Caco-2 (cell line): Measurements from ENCODE around the gene CGA. TPM values are rescaled to one million over a fixed set of nuclear protein-coding genes. Genes with fewer than 3 reads are reported as not detected.

ENCODE experiments used
- BruUV-seq: library from RNA; stranded (reverse); fragments of 400-500 nt; replicated peaks from 2 replicates; lab custom pipeline; 2021; lab: Mats Ljungman, UMichigan
- CTCF ChIA-PET: fragments of 300-600 bp; sonication (Branson Sonifier 250); formaldehyde crosslinking; loops from one replicate; lab custom pipeline; 2022; ENCODE audit warnings: antibody characterized with exemption; lab: Charles Lee
- POLR2A ChIA-PET: fragments of 300-600 bp; sonication (Branson Sonifier 250); formaldehyde crosslinking; loops from one replicate; lab custom pipeline; 2022; ENCODE audit warnings: antibody characterized with exemption; lab: Charles Lee
- DNase-seq, 2 experiments: peaks; one replicate each; pipeline versions ENCODE4 v3.0.0 to v3.0.0-alpha.2; 2020 to 2022
- H3K27me3 ChIP-seq: replicated peaks from 2 replicates; pipeline ENCODE4 v1.6.0; 2011; ENCODE audit warnings: low read length; ENCODE audit not compliant: control insufficient read depth, insufficient read depth
- H3K36me3 ChIP-seq: 2 replicates; pipeline ENCODE4 v1.5.1; 2011; ENCODE audit warnings: low read length; ENCODE audit not compliant: control insufficient read depth, insufficient read depth
- H3K4me1 ChIP-seq: fragments of 250-450 bp; sonication (Bioruptor Pico); 2 replicates; pipeline ENCODE4 v1.5.1; 2020; ENCODE audit warnings: mild to moderate bottlenecking
- H3K4me3 ChIP-seq: 2 replicates; pipeline ENCODE4 v1.5.1; 2011; ENCODE audit warnings: low read depth, mild to moderate bottlenecking, control low read depth, low read length
- H3K9me3 ChIP-seq: fragments of 250-450 bp; sonication (Bioruptor Pico); 2 replicates; pipeline ENCODE4 v1.5.1; 2020; ENCODE audit warnings: mild to moderate bottlenecking, moderate library complexity
- H3K27ac Mint-ChIP-seq: one replicate; pipeline ENCODE4 v1.8.0; 2022; ENCODE audit warnings: mixed read lengths; ENCODE audit not compliant: unreplicated experiment
- H3K27me3 Mint-ChIP-seq: one replicate; pipeline ENCODE4 v1.8.0; 2022; ENCODE audit warnings: mixed read lengths; ENCODE audit not compliant: insufficient read depth, unreplicated experiment
- H3K36me3 Mint-ChIP-seq: one replicate; pipeline ENCODE4 v1.8.0; 2022; ENCODE audit warnings: mild to moderate bottlenecking, mixed read lengths; ENCODE audit not compliant: insufficient read depth, unreplicated experiment
- H3K4me1 Mint-ChIP-seq: one replicate; pipeline ENCODE4 v1.8.0; 2022; ENCODE audit warnings: low read depth, mixed read lengths; ENCODE audit not compliant: unreplicated experiment
- H3K4me3 Mint-ChIP-seq: one replicate; pipeline ENCODE4 v1.8.0; 2022; ENCODE audit warnings: mild to moderate bottlenecking, moderate library complexity, mixed read lengths; ENCODE audit not compliant: unreplicated experiment
- H3K9me3 Mint-ChIP-seq: one replicate; pipeline ENCODE4 v1.8.0; 2022; ENCODE audit warnings: mixed read lengths; ENCODE audit not compliant: unreplicated experiment
- CTCF ChIP-seq, 2 experiments: fragments of 200-600 bp in 1 of 2; IDR thresholded peaks; 1 replicate in 1 of 2; 2 replicates in 1 of 2; pipeline versions ENCODE4 v1.5.1 to v1.8.0; 2011 to 2022; ENCODE audit warnings: antibody characterized with exemption in 1 of 2, control low read depth in 1 of 2, inconsistent platforms in 1 of 2, low read depth in 1 of 2, low read length in 1 of 2, mild to moderate bottlenecking in 1 of 2, moderate library complexity in 1 of 2; ENCODE audit not compliant: insufficient read depth in 1 of 2, severe bottlenecking in 1 of 2, unreplicated experiment in 1 of 2
- intact Hi-C: fragments of 100-400 bp; cut with micrococcal nuclease; formaldehyde crosslinking; loops from one replicate; pipeline ENCODE4 v1.10.0; 2022; ENCODE audit not compliant: unreplicated experiment
- total RNA-seq: library from RNA; stranded (reverse); gene quantifications from 2 replicates; pipeline ENCODE4 v1.2.3, GENCODE V29; 2022

The CGA gene
- total RNA-seq, 1 experiment from 2014 or later = not detected

- no peak overlapping the region for H3K4me3 Mint-ChIP-seq
- Histone ChIP-seq H3K27me3 (no peaks in the 10 kb centered on the region), H3K4me1 (peaks cover 9% of the 10 kb centered on the region; the same call in 1 of the 2 replicates), H3K4me3 (no peak overlapping the region), H3K9me3 (no peaks in the 10 kb centered on the region), H3K36me3 (no peaks in the 10 kb centered on the region)
- TF ChIP-seq CTCF (IDR thresholded peaks at IDR 0.05; ENCODE audit: insufficient read depth in 1 of 2, low read depth in 1 of 2, low read length in 1 of 2, severe bottlenecking in 1 of 2, unreplicated experiment in 1 of 2) = no peak
- ChIA-PET CTCF (interaction anchor here (1.1 kb wide), 1 partner anchor 35 kb away, joined by 4 read pairs; no protein-coding TSS in a partner anchor), POLR2A (no interaction called here)
- H3K27me3 Mint-ChIP-seq = no peaks in the 10 kb centered on the region
- H3K36me3 Mint-ChIP-seq = no peaks in the 10 kb centered on the region
- intact Hi-C loops = no loop called here
- H3K4me1 Mint-ChIP-seq = peaks cover 13% of the 10 kb centered on the region
- H3K9me3 Mint-ChIP-seq = no peaks in the 10 kb centered on the region
- no peak for DNase-seq
- no TSS peak for BruUV-seq
- no peak overlapping the region for H3K27ac Mint-ChIP-seq
Measured at GRCh38 chr6:87102151-87102621, 7.3 kb upstream of the CGA start.

- POLR2A ChIA-PET = no interaction called here
Measured at GRCh38 chr6:87101067-87101466, 6.2 kb upstream of the CGA start.

GRCh38 chr6:87100216-87100615 lies 5.3 kb upstream of the CGA start:
- Histone ChIP-seq H3K36me3 (no peaks in the 10 kb centered on the region), H3K27me3 (no peaks in the 10 kb centered on the region), H3K4me3 (no peak overlapping the region), H3K4me1 (peaks cover 9% of the 10 kb centered on the region; the same call in 1 of the 2 replicates), H3K9me3 (no peaks in the 10 kb centered on the region)
- Mint-ChIP-seq H3K27ac (no peak overlapping the region), H3K9me3 (no peaks in the 10 kb centered on the region), H3K36me3 (no peaks in the 10 kb centered on the region), H3K27me3 (peaks cover 3% of the 10 kb centered on the region), H3K4me1 (peaks cover 13% of the 10 kb centered on the region), H3K4me3 (no peak overlapping the region)
- DNase-seq = no peak
- intact Hi-C loops = no loop called here
- POLR2A ChIA-PET = no interaction called here
- TF ChIP-seq CTCF (IDR thresholded peaks at IDR 0.05; ENCODE audit: insufficient read depth in 1 of 2, low read depth in 1 of 2, low read length in 1 of 2, severe bottlenecking in 1 of 2, unreplicated experiment in 1 of 2) = no peak
- CTCF ChIA-PET = interaction anchor here (0.6 to 1.5 kb wide), 3 partner anchors 21 to 33 kb away, joined by 3 to 4 read pairs (median 4); no protein-coding TSS in a partner anchor
- BruUV-seq = no TSS peak

More at GRCh38 chr6:87101067-87101466, 6.2 kb upstream of the CGA start:
- Mint-ChIP-seq H3K4me3 (no peak overlapping the region), H3K27ac (no peak overlapping the region), H3K9me3 (no peaks in the 10 kb centered on the region), H3K36me3 (no peaks in the 10 kb centered on the region), H3K4me1 (peaks cover 13% of the 10 kb centered on the region), H3K27me3 (peaks cover 3% of the 10 kb centered on the region)
- DNase-seq = no peak
- TF ChIP-seq CTCF (IDR thresholded peaks at IDR 0.05; ENCODE audit: insufficient read depth in 1 of 2, low read depth in 1 of 2, low read length in 1 of 2, severe bottlenecking in 1 of 2, unreplicated experiment in 1 of 2) = no peak
- H3K4me3 ChIP-seq = no peak overlapping the region
- no peaks in the 10 kb centered on the region for H3K9me3 ChIP-seq
- H3K27me3 ChIP-seq = no peaks in the 10 kb centered on the region
- H3K36me3 ChIP-seq = no peaks in the 10 kb centered on the region
- intact Hi-C loops = no loop called here
- peaks cover 9% of the 10 kb centered on the region; the same call in 1 of the 2 replicates for H3K4me1 ChIP-seq
- BruUV-seq = no TSS peak
- CTCF ChIA-PET = no interaction called here
